GM19238 (cell line): ENCODE data around the gene CALN1.

Source experiments
- DNase-seq: peaks from one replicate; pipeline ENCODE4 v3.0.0; 2011; ENCODE audit warnings: low spot score; ENCODE audit not compliant: insufficient read length

CALN1 gene

GRCh38 chr7:72326365-72326764, 85.8 kb downstream of the CALN1 start:
- no peak for DNase-seq

DNA sequence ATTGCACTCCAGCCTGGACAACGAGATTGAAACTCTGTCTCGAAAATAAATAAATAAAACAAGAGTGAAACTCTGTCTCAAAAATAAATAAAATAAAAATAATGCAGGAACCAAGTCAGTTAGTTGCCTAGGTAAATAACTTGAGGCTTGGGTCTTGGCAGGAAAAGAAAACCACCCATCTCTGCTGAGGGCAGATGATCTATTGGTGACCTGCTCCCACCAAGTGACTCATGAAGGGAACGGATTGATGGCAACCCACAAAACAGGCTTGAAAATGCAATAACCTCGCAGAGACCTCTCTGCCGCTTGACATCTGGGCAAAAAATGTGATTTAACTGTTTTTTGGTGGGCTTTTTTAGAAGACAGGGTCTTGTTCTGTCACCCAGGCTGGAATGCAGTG, 86.6 kb downstream of the CALN1 start:
- DNase-seq = no peak

DNA sequence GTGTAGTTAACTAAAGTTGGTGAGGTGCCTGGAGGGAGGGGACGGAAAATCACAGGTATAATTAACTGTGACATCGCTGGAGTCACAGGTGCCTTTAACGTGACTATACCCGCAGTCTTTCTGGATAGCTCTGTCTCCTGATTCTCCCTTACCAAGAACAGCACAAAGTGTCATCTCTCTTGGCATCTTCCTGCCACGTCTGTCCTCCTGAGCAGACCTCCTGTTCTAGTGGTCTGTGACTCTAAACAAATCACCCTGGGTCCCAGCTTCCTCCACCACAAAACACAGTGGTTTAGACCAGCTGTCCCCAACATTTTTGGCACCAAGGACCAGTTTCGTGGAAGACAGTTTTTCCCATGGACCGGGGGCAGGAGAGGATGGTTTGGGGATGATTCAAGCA, 90.5 kb downstream of the CALN1 start:
- no peak for DNase-seq

- DNase-seq = no peak
These were observed 91.1 kb downstream of the CALN1 start for GRCh38 chr7:72321081-72321480.

DNA sequence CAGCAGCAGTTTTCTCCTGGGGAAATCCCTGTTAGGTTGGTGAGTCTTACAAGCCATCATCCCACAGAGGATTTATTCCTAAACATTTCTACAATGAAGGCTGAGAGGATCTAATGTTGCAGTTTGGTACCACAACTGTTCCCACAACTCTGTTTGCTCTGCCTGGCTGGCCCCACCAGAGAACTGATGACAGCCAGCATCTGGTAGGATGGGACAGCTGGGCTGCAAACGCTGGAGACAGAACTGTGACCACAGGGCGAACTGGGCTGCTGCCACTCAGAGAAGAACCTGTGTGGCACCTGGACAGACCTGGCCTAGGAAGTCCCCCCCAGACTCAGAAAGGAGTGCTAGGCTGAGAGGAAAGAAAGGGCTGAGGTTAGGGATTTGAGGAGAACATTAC, 94.8 kb downstream of the CALN1 start:
- DNase-seq = no peak

GRCh38 chr7:72316148-72316547, 96.0 kb downstream of the CALN1 start:
- DNase-seq = no peak

- no peak for DNase-seq
These were observed 98.2 kb downstream of the CALN1 start for GRCh38 chr7:72313906-72314305.

DNA sequence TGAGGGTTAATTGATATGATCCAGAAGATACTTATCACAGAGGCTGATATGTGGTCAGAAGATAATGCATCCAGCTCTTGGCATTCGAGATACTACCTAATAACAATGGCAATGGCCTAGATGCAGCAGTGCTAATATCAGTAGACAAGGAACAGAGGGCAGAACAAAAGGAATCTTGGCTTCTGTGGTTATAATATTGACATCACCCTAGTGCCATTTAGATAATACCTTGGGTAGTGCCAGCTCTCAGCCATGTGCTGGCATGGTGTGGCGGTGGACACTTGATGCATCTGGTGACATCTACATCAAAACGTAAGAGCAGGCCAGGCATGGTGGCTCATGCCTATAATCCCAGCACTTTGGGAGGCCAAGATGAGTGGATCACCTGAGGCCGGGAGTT, 101.8 kb downstream of the CALN1 start:
- DNase-seq = no peak

DNA sequence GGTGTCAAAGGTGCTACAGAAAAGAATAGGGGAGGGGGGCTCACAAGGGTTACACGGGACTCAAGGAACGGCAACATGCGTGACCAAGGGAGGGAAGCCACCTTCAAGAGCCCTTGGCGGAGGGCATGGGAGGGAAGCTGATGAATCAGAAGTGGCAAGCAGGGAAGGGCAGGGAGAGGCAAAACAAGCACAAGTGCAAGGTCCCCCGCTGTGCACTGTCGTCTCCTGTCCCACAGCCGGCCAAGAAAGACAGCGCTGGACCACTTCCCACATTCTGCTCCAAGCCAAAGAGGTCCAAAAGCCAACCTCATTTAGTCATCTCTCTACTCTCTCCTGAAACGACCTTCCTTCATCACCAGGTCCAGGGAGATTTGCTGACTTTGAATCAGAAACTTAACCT, 102.7 kb downstream of the CALN1 start:
- no peak for DNase-seq

DNA sequence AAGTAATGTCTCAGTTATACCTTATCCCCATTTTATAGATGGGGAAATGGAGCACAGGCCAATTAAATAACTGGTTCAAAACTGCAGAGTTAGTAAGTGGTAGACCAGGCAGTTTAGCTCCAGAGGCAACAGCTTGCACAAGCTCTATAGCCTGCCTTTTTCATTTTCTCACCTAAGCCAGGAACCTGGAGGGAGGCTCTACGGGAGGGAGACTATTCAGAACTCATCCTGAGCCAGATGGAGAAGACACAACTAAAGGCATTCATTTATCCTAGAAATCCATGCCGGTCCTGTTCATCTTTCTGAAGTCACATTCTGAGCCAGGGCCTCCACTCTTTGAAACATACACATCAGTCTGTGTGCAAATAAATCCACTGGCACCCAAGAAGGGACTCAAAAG, 103.2 kb downstream of the CALN1 start:
- DNase-seq = no peak

DNA sequence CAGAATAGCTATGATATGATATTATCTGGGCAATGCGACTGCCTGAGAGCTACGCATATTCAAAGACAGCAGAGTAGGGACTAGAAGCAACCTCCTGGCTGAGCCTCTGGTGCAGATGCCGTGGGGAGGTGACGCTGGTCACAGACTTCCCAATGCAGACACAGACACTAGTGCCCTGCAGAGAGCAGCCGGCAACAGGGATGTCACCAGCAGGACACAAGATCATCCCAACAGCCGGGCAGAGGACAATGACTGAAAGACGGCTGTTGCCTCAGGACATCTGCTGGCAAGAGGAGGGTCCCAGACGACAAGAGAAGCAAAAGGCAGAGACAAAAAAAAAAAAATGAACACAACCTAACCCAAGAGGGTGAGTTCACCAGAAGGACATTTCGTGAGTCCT, 104.6 kb downstream of the CALN1 start:
- no peak for DNase-seq

DNA sequence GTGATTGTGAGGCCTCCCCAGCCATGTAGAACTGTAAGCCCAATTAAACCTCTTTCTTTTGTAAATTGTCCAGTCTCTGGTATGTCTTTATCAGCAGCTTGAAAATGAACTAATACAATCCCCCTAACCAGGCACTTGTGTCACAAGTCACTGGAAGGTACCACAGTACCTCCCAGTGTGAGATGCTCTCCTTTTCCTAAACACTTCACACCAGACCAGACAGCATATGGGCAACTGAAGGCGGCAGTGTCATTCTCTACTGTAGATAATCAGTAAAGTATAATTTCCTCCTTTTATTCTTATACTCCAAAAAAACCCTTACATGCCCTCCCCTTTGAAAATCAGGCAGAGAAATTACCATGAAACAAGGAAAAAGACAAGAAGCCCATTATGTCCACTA, 113.2 kb downstream of the CALN1 start:
- no peak for DNase-seq

DNA sequence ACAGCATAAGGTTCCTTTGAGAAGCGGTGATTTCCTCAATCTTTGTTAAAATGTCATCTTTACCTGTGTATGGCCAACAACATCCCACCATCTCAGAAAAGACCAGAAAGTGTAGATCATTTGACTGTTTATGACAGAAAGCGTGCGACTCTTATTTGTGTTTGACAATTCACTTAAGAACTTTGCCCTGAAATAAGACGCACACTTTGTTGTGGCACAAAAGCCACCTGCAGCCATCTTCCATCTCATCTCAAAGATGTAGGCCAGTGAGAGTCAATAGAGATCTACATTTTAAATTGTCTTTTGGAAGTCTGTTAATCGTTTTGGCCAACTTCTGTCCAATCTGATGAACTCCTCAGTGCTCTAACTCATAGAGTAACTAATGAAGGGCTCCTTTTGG, 114.0 kb downstream of the CALN1 start:
- no peak for DNase-seq

- DNase-seq = no peak
These were observed 114.5 kb downstream of the CALN1 start for GRCh38 chr7:72297636-72298035.

- DNase-seq = no peak
These were observed 119.3 kb downstream of the CALN1 start for GRCh38 chr7:72292794-72293193.

GRCh38 chr7:72292118-72292517, 120.0 kb downstream of the CALN1 start:
- DNase-seq = no peak

DNA sequence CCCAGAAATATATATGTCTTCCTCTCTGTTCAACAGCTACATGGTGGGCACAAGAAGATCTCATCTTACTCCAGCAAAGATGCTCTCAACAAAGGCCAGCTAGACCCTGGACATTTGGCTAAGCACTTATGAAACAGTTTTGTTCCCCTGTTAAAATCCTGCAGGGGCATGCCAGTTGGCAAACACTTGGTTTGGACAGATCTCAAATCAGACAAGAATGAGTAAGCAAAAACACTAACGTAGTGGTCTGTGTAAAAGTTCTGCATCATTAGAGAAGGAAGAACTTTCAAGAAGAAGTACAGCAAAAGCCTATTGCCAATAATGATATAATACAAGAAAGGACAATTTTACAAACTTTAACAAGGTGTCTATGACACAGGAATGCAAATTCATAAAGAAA, 125.6 kb downstream of the CALN1 start:
- DNase-seq = no peak

DNA sequence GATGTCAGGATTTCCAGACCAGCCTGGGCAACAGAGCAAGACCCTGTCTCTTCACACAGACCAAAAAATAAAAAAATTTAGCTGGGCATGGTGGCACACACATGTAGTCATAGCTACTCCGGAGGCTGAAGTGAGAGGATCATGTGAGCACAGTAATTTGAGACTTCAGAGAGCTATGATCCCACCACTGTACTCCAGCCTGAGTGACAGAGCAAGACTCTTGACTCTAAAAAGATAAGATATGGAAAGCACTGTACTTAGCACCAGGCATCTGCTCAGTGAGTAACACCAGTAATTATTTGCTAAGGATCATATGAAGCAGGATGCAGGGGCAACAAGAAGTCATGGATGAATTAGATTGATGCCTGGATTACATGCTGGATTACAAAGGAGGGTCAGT, 128.8 kb downstream of the CALN1 start:
- no peak for DNase-seq

DNA sequence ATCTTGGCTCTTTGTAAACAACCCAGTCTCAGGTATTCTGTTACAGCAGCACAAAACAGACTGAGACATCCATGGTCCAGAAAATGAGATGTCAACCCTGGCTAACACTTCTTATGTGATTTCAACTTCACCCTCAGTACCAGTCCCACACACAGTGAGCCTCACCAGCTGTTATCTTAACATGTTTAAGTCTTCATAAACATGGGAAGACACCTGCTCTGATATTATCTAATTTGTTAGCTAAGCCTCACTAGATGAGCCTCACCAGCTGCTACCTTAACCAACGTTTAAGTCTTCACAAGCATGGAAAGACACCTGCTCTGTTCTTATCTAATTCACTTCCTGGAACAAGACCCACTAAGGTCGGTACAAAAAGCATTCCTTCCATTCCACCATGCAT, 130.8 kb downstream of the CALN1 start:
- no peak for DNase-seq

GRCh38 chr7:72279203-72279602, 132.9 kb downstream of the CALN1 start:
- no peak for DNase-seq

DNA sequence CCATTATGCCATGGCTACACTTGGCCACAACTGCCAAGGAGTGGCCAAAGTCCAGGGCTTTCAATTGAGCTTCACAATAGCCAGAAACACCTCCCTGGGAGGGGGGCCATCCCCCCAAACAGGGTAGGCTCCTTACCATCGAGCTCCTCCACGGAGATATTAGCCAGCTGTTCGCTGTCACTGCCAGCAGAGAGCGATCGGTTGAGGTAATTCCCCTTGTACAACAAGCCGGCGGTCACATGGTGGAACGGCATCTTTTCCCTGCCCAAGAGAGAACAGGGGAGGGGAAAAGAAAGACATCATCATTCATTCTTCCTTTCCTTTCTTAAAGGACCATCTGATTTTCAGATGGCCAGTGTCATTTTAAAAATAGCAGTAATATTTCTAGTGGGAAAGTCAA, 133.6 kb downstream of the CALN1 start:
- no peak for DNase-seq

- DNase-seq = no peak
These were observed 136.6 kb downstream of the CALN1 start for GRCh38 chr7:72275382-72276070.

DNA sequence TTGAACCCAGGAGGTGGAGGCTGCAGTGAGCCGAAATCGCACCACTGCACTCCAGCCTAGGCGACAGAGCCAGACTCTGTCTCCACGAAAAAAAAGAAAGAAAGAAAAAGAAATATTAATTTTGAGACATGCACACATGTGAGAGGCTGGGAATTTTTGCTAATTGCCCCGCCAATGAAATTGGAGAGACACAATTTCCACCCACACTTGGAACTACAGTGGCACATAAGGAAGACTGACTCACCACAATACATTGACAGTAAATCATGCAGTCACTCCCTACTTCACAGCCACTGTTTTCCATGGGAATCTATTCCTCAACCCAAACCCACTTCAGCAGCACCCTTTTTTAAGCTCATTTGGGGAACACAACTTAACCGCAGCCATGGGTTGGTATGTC, 139.7 kb downstream of the CALN1 start:
- DNase-seq = no peak

- DNase-seq = no peak
These were observed 143.3 kb downstream of the CALN1 start for GRCh38 chr7:72268796-72269195.
